Osteoblast (primary cell): ENCODE results near the gene IVD. TPM values are rescaled to one million over a fixed set of nuclear protein-coding genes. Genes with fewer than 3 reads are reported as not detected.

Experiments
- DNase-seq: peaks from one replicate; pipeline ENCODE4 v3.0.0; 2011; ENCODE audit warnings: low spot score, mixed read lengths; ENCODE audit not compliant: insufficient read length; ENCODE audit errors: missing footprints
- H2AFZ ChIP-seq: 2 replicates; pipeline ENCODE4 v1.6.0; 2011; ENCODE audit warnings: mild to moderate bottlenecking, low read length
- H3K27ac ChIP-seq: 2 replicates; pipeline ENCODE4 v1.5.1; 2011; ENCODE audit warnings: mild to moderate bottlenecking, low read depth, low read length, moderate library complexity
- H3K27me3 ChIP-seq: 2 replicates; pipeline ENCODE4 v1.6.0; 2012; ENCODE audit warnings: mild to moderate bottlenecking, control low read depth, inconsistent platforms, low read length, moderate library complexity; ENCODE audit not compliant: insufficient read depth
- H3K36me3 ChIP-seq: 2 replicates; pipeline ENCODE4 v1.5.1; 2011; ENCODE audit warnings: mild to moderate bottlenecking, low read length, control low read depth, moderate library complexity; ENCODE audit not compliant: insufficient read depth
- H3K4me1 ChIP-seq: 2 replicates; pipeline ENCODE4 v1.5.1; 2011; ENCODE audit warnings: mild to moderate bottlenecking, low read length, control low read depth, moderate library complexity; ENCODE audit not compliant: insufficient read depth
- H3K4me2 ChIP-seq: 2 replicates; pipeline ENCODE4 v1.6.0; 2011; ENCODE audit warnings: mild to moderate bottlenecking, low read length; ENCODE audit not compliant: insufficient read depth
- H3K4me3 ChIP-seq: fragments of 200-600 bp; sonication (generic); 3 replicates; pipeline ENCODE4 v1.5.1; 2012; ENCODE audit warnings: mild to moderate bottlenecking, low read length, inconsistent platforms; ENCODE audit not compliant: insufficient read depth
- H3K79me2 ChIP-seq: 2 replicates; pipeline ENCODE4 v1.6.0; 2012; ENCODE audit warnings: mild to moderate bottlenecking, low read length, control low read depth, inconsistent platforms; ENCODE audit not compliant: insufficient read depth
- H3K9me3 ChIP-seq: 2 replicates; pipeline ENCODE4 v1.5.1; 2011; ENCODE audit warnings: low read depth, low read length, control low read depth
- H4K20me1 ChIP-seq: 2 replicates; pipeline ENCODE4 v1.6.0; 2012; ENCODE audit warnings: mild to moderate bottlenecking, low read length, control low read depth; ENCODE audit not compliant: insufficient read depth
- CTCF ChIP-seq: IDR thresholded peaks from 2 replicates; pipeline ENCODE4 v1.5.1; 2011; ENCODE audit warnings: mild to moderate bottlenecking, low read depth, low read length, moderate library complexity; ENCODE audit errors: extremely low read depth
- total RNA-seq: library from RNA; depleted of rRNA; stranded (reverse); fragments of >200 nt; gene quantifications from 2 replicates; pipeline ENCODE4 v1.2.3, GENCODE V29; 2012

IVD gene
- total RNA-seq, 1 donor = 46.3 TPM

DNA sequence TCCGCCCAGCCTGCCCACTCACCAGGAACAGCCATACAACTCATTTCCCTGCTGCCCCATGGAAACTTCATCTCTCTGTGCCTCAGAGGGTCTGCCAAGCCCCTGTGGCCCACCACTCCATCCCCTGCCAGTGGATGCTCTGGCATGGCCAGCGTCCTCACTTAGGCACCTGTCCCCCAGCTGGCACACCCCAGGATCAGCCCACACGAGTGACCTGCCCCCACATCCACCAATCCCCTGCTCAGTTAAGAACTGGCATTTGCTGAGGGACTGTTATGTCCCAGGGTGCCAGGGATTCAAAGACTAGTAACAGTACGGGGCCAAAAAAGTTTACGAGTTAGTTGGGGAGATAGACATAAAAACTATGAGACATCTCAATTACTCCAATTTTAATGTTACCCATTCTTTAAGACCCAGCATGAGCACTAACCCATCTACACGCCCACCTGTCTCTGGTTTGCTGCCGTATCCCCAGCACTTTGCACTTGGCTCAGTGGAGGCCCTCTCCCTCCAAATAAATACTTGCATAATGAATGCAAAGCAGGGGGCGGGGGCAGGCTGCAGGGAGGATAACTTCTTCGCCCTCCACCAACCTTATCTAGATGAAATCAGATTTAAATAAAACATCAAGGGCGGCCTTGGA, 23.6 kb downstream of the IVD start:
- no peak overlapping the region for H3K4me3 ChIP-seq
- TF ChIP-seq CTCF = no peak
- H3K36me3 ChIP-seq = no peaks in the 10 kb centered on the region
- no peak overlapping the region for H2AFZ ChIP-seq
- peaks cover 2% of the 10 kb centered on the region for H3K4me1 ChIP-seq
- no peak overlapping the region for H3K27ac ChIP-seq
- peaks cover 28% of the 10 kb centered on the region for H3K27me3 ChIP-seq
- H3K4me2 ChIP-seq = no peak overlapping the region
- H4K20me1 ChIP-seq = no peaks in the 10 kb centered on the region
- DNase-seq = peak; percentile 13
- H3K79me2 ChIP-seq = no peaks in the 10 kb centered on the region
- no peaks in the 10 kb centered on the region for H3K9me3 ChIP-seq

DNA sequence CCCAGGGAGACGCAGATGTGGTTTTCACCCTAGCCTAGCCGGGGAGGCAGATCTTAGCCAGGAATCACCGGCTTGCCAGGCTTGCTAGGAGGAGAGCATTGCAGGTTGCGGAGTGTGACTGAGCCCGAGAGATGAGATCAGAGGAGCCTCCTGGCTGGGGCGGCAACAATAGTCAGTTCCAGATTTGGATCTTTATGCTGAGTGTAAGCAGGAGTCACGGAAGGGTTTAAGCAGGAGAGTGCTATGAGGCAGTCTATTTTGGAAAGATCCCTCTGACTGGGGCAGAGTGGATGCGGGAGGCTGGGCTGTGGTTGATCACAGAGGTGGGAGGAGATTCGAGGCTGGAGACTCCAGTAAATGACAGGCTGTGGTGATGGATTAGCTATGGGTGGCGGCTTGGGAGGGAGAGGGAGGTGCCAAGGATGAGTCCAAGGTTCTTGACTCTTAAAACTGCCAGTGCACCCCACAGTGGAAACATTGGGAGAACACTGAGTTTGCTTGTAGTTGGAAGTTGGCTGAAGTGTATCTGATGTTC, 24.7 kb downstream of the IVD start:
- no peaks in the 10 kb centered on the region for H3K79me2 ChIP-seq
- H3K36me3 ChIP-seq = no peaks in the 10 kb centered on the region
- H3K27me3 ChIP-seq = peaks cover 39% of the 10 kb centered on the region
- no peaks in the 10 kb centered on the region for H3K9me3 ChIP-seq
- H3K4me3 ChIP-seq = no peak overlapping the region
- TF ChIP-seq CTCF = no peak
- H3K4me2 ChIP-seq = peak overlapping the region; percentile 48
- no peak overlapping the region for H3K27ac ChIP-seq
- peak; percentile 86 for DNase-seq
- no peaks in the 10 kb centered on the region for H4K20me1 ChIP-seq
- peak overlapping the region; percentile 74 for H2AFZ ChIP-seq
- H3K4me1 ChIP-seq = peaks cover 2% of the 10 kb centered on the region

GRCh38 chr15:40435023-40435709, 29.6 kb downstream of the IVD start:
- no peak overlapping the region for H3K27ac ChIP-seq
- DNase-seq = no peak
- no peak overlapping the region for H2AFZ ChIP-seq
- no peaks in the 10 kb centered on the region for H3K79me2 ChIP-seq
- no peaks in the 10 kb centered on the region for H3K9me3 ChIP-seq
- no peaks in the 10 kb centered on the region for H4K20me1 ChIP-seq
- H3K4me1 ChIP-seq = peaks cover 8% of the 10 kb centered on the region
- no peak overlapping the region for H3K4me3 ChIP-seq
- H3K36me3 ChIP-seq = no peaks in the 10 kb centered on the region
- no peak overlapping the region for H3K4me2 ChIP-seq
- H3K27me3 ChIP-seq = peaks cover 75% of the 10 kb centered on the region
- TF ChIP-seq CTCF = no peak

GRCh38 chr15:40435710-40436089, 30.1 kb downstream of the IVD start:
- DNase-seq = no peak
- H3K27ac ChIP-seq = no peak overlapping the region
- H3K4me2 ChIP-seq = peak overlapping the region; percentile 65
- no peak overlapping the region for H2AFZ ChIP-seq
- no peaks in the 10 kb centered on the region for H3K9me3 ChIP-seq
- no peak for TF ChIP-seq CTCF
- H3K4me3 ChIP-seq = peak overlapping the region; percentile 56
- no peaks in the 10 kb centered on the region for H3K36me3 ChIP-seq
- H3K79me2 ChIP-seq = no peaks in the 10 kb centered on the region
- peaks cover 9% of the 10 kb centered on the region for H3K4me1 ChIP-seq
- H4K20me1 ChIP-seq = no peaks in the 10 kb centered on the region
- peaks cover 69% of the 10 kb centered on the region for H3K27me3 ChIP-seq
